ENCODE data around the gene PLPP2. TPM values are rescaled to one million over a fixed set of nuclear protein-coding genes. Genes with fewer than 3 reads are reported as not detected.
"Not testable (repeated sequence)": the region's sequence is repeated elsewhere in the genome, so short reads cannot be mapped to it uniquely, and the experiment has no call there.

PLPP2 gene
- total and polyA plus RNA-seq, 2 donors from 2014 or later: 5.8 to 28.7 TPM

DNA sequence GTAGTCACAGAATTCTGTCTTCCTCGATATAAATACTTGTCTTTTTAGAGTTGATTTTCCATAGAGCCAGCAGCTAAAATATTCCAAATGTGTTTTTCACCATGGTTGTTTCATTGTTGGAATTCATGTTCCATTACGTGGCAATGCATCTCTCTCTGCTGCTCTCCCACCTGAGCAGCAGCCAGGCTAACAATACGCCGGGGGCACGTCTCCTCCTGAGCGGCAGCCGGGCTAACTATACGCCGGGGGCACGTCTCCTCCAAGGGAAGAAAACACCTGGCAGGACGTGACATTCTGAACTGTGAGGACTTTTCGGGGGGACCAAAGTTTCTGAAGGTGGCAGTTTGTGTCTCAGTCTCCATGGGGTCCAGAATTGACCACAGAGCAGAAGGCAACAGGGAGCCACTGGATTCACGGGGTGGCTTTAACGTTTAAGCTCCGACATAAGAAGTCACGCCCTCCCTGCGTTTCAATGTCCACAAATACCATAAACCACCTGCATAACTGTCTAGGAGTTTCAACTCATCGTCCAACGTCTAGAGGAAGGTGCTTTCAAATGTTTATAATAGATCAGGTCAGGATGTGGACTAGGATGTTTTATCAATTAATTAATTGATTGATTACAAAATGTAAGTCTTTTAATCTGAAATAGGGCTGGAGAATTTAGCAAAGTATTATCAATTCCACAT, 15.1 kb downstream of the PLPP2 start:
- no peaks in the 10 kb centered on the region for H3K27me3 ChIP-seq (ENCODE audit: control insufficient read depth, insufficient read depth, low read length)
- intact Hi-C loops (cut with DNase I): no loop called here
- H3K27ac ChIP-seq (ENCODE audit: low read depth in 2 of 2, low read length in 2 of 2): no peak overlapping the region
- H3K9me3 ChIP-seq (ENCODE audit: control insufficient read depth in 2 of 3, insufficient read depth in 1 of 3, low read length in 3 of 3): no peaks in the 10 kb centered on the region
- DNase-seq (no peak), FAIRE-seq (no peak)
- no peaks in the 10 kb centered on the region for H3K36me3 ChIP-seq (ENCODE audit: control insufficient read depth in 2 of 3, insufficient read depth in 3 of 3, low read length in 3 of 3)
- no peak overlapping the region for H3K4me3 ChIP-seq (ENCODE audit: low read length in 3 of 3)
- TF ChIP-seq, protein P1, sequence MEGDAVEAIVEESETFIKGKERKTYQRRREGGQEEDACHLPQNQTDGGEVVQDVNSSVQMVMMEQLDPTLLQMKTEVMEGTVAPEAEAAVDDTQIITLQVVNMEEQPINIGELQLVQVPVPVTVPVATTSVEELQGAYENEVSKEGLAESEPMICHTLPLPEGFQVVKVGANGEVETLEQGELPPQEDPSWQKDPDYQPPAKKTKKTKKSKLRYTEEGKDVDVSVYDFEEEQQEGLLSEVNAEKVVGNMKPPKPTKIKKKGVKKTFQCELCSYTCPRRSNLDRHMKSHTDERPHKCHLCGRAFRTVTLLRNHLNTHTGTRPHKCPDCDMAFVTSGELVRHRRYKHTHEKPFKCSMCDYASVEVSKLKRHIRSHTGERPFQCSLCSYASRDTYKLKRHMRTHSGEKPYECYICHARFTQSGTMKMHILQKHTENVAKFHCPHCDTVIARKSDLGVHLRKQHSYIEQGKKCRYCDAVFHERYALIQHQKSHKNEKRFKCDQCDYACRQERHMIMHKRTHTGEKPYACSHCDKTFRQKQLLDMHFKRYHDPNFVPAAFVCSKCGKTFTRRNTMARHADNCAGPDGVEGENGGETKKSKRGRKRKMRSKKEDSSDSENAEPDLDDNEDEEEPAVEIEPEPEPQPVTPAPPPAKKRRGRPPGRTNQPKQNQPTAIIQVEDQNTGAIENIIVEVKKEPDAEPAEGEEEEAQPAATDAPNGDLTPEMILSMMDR (IDR thresholded peaks at IDR 0.05; ENCODE audit: borderline replicate concordance, extremely low read depth, insufficient read depth): no peak
- H3K4me1 ChIP-seq (ENCODE audit: control insufficient read depth in 2 of 3, insufficient read depth in 2 of 3, low read depth in 1 of 3, low read length in 3 of 3): no peaks in the 10 kb centered on the region
- H3K9ac ChIP-seq (ENCODE audit: low read length in 3 of 3): no peak overlapping the region

DNA sequence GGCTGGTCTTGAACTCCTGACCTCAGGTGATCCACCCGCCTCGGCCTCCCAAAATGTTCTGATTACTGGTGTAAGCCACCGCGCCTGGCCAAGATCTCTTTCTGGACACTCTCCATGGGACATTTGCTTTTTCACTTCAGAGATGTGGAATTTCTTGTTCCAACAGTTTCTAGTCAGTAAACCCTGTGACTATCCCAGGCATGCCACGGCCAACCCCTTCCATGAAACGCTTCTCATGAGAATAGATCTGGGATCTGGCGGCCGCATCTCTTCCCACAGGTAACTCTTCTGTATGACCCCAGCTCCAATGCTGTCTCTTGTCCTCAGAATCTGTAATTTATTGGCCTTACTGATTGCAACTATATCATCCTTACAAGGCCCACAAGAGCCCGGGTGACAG, 16.2 kb downstream of the PLPP2 start:
- intact Hi-C loops (cut with DNase I): no loop called here
- H3K4me1 ChIP-seq (ENCODE audit: control insufficient read depth in 2 of 3, insufficient read depth in 2 of 3, low read depth in 1 of 3, low read length in 3 of 3): no peaks in the 10 kb centered on the region
- FAIRE-seq (no peak), DNase-seq (no peak)
- H3K4me3 ChIP-seq (ENCODE audit: low read length in 3 of 3): no peak overlapping the region
- no peak overlapping the region for H3K9ac ChIP-seq (ENCODE audit: low read length in 3 of 3)
- no peaks in the 10 kb centered on the region for H3K36me3 ChIP-seq (ENCODE audit: control insufficient read depth in 2 of 3, insufficient read depth in 3 of 3, low read length in 3 of 3)
- H3K27me3 ChIP-seq (ENCODE audit: control insufficient read depth, insufficient read depth, low read length): no peaks in the 10 kb centered on the region
- H3K9me3 ChIP-seq (ENCODE audit: control insufficient read depth in 2 of 3, insufficient read depth in 1 of 3, low read length in 3 of 3): no peaks in the 10 kb centered on the region
- TF ChIP-seq, protein P1 (IDR thresholded peaks at IDR 0.05; ENCODE audit: borderline replicate concordance, extremely low read depth, insufficient read depth): no peak
- no peak overlapping the region for H3K27ac ChIP-seq (ENCODE audit: low read depth in 2 of 2, low read length in 2 of 2)

DNA sequence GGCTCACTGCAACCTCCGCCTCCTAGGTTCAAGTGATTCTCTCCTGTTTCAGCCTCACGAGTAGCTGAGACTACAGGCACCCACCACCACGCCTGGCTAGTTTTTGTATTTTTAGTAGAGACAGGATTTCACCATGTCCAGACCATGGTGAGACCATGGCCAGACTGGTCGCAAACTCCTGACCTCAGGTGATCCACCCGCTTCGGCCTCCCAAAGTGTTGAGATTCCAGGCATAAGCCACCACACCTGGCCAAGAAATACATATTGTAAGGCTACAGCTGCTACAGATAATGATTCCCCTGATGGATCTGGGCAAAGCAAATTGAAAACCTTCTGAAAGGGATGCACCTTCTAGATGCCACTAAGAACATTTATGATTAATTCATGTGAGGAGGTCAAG, 17.8 kb downstream of the PLPP2 start:
- no peak for FAIRE-seq
- H3K36me3 ChIP-seq (ENCODE audit: control insufficient read depth in 2 of 3, insufficient read depth in 3 of 3, low read length in 3 of 3): no peaks in the 10 kb centered on the region
- no peak overlapping the region for H3K4me3 ChIP-seq (ENCODE audit: low read length in 3 of 3)
- DNase-seq: no peak
- no peaks in the 10 kb centered on the region for H3K4me1 ChIP-seq (ENCODE audit: control insufficient read depth in 2 of 3, insufficient read depth in 2 of 3, low read depth in 1 of 3, low read length in 3 of 3)
- H3K9me3 ChIP-seq (ENCODE audit: control insufficient read depth in 2 of 3, insufficient read depth in 1 of 3, low read length in 3 of 3): no peaks in the 10 kb centered on the region
- intact Hi-C loops (cut with DNase I): no loop called here
- TF ChIP-seq, protein P1 (IDR thresholded peaks at IDR 0.05; ENCODE audit: borderline replicate concordance, extremely low read depth, insufficient read depth): no peak
- H3K27ac ChIP-seq (ENCODE audit: low read depth in 2 of 2, low read length in 2 of 2): no peak overlapping the region
- H3K27me3 ChIP-seq (ENCODE audit: control insufficient read depth, insufficient read depth, low read length): no peaks in the 10 kb centered on the region
- H3K9ac ChIP-seq (ENCODE audit: low read length in 3 of 3): no peak overlapping the region

DNA sequence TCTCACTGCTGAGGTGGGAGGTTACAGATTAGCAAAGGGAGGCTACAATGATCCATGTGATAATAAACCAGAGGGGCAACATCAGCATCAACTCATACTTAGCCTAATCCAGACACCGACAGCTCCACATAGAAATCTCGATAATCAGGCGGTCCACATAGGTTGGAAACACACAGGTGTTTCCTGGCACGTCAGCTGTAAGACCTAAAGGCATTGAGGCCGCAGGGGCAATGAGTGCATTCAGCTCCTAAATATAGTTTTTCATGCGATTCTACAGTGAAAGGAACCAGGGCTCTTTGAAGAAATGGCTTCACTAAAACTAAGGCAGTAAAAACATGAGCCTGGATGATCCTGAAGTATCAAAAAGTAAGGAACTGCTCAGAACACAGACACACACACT, 19.3 kb downstream of the PLPP2 start:
- Histone ChIP-seq H3K27me3 (ENCODE audit: control insufficient read depth, insufficient read depth, low read length) (peaks cover under 1% of the 10 kb centered on the region), H3K36me3 (ENCODE audit: control insufficient read depth in 2 of 3, insufficient read depth in 3 of 3, low read length in 3 of 3) (no peaks in the 10 kb centered on the region), H3K9ac (ENCODE audit: low read length in 3 of 3) (no peak overlapping the region), H3K27ac (ENCODE audit: low read depth in 2 of 2, low read length in 2 of 2) (no peak overlapping the region), H3K4me3 (ENCODE audit: low read length in 3 of 3) (no peak overlapping the region), H3K4me1 (ENCODE audit: control insufficient read depth in 2 of 3, insufficient read depth in 2 of 3, low read depth in 1 of 3, low read length in 3 of 3) (no peaks in the 10 kb centered on the region), H3K9me3 (ENCODE audit: control insufficient read depth in 2 of 3, insufficient read depth in 1 of 3, low read length in 3 of 3) (no peaks in the 10 kb centered on the region)
- TF ChIP-seq, protein P1 (IDR thresholded peaks at IDR 0.05; ENCODE audit: borderline replicate concordance, extremely low read depth, insufficient read depth): no peak
- DNase-seq (no peak), FAIRE-seq (no peak)
- intact Hi-C loops (cut with DNase I): no loop called here

DNA sequence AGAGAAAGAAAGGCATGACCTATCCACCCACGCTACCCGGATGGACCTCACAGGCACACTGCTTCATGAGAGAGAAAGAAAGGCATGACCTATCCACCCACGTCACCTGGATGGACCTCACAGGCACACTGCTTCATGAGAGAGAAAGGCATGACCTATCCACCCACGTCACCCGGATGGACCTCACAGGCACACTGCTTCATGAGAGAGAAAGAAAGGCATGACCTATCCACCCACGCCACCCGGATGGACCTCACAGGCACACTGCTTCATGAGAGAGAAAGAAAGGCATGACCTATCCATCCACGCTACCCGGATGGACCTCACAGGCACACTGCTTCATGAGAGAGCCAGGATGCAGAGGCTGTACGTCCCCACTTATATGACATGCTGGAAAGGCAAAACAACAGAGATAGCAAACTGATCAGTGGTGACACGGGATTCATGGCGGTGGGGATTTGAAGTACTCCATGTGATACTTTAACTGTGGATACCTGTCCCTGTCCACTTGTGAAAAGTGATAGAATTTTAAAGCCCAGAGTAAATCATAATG, 20.4 kb downstream of the PLPP2 start:
- H3K4me3 ChIP-seq (ENCODE audit: low read length in 3 of 3); FAIRE-seq; DNase-seq; H3K4me1 ChIP-seq (ENCODE audit: control insufficient read depth in 2 of 3, insufficient read depth in 2 of 3, low read depth in 1 of 3, low read length in 3 of 3); H3K9ac ChIP-seq (ENCODE audit: low read length in 3 of 3); H3K9me3 ChIP-seq (ENCODE audit: control insufficient read depth in 2 of 3, insufficient read depth in 1 of 3, low read length in 3 of 3); H3K27ac ChIP-seq (ENCODE audit: low read depth in 2 of 2, low read length in 2 of 2); H3K27me3 ChIP-seq (ENCODE audit: control insufficient read depth, insufficient read depth, low read length); H3K36me3 ChIP-seq (ENCODE audit: control insufficient read depth in 2 of 3, insufficient read depth in 3 of 3, low read length in 3 of 3); intact Hi-C loops (cut with DNase I): not testable (repeated sequence)
